SW480 (cell line): ENCODE data around the gene FUZ.
A peak's percentile ranks its signal among the peaks of the same experiment; 100 is the strongest.

ENCODE experiments used
- DNase-seq: peaks from one replicate; pipeline ENCODE4 v3.0.0-alpha.2; 2016; ENCODE audit warnings: low spot score

FUZ gene

DNA sequence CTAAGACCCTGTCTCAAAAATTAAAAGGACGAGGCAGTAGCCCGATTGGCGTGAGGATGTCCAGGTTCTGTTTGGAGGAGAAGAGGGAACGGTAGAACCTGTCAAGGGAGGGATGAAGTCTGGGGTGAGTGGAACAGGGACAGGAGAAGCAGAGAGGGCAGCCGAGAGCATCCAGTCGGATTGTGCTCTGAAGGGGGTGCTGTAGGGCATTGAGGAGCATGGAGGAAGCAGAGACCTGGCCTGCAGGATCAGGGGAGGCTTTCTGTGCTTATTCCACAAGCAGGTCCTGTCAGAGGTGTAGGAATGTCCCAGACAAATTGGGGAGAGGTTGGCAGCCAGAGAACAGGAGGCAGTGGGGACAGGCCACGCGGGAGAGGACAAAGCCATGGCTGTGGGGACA, 32.2 kb downstream of the FUZ start:
- DNase-seq, result no peak

- no peak for DNase-seq
These were observed 33.1 kb downstream of the FUZ start for GRCh38 chr19:49779731-49780555.

DNA sequence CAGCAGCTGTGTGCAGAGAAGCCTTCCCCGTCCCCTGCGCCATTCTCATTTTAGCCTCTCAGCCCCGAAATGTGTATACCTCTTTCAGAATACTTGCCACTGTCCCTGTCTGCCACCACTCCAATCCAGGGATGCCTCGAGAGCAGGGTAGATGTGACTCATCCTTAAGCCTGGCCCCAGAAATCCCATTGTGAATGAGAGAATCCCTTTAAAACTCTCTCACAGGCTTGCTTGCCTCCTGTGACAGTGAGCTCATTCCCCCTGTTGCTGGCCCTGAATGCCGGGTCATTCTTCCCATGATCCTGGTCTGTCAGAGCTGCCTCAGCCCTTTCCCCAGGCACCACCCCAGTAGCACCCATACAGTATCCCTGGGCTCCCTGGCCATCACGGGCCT, 36.7 kb downstream of the FUZ start:
- DNase-seq, result no peak

GRCh38 chr19:49775742-49776370, 37.2 kb downstream of the FUZ start:
- no peak for DNase-seq

- DNase-seq, result no peak
These were observed 38.1 kb downstream of the FUZ start for GRCh38 chr19:49774969-49775368.

DNA sequence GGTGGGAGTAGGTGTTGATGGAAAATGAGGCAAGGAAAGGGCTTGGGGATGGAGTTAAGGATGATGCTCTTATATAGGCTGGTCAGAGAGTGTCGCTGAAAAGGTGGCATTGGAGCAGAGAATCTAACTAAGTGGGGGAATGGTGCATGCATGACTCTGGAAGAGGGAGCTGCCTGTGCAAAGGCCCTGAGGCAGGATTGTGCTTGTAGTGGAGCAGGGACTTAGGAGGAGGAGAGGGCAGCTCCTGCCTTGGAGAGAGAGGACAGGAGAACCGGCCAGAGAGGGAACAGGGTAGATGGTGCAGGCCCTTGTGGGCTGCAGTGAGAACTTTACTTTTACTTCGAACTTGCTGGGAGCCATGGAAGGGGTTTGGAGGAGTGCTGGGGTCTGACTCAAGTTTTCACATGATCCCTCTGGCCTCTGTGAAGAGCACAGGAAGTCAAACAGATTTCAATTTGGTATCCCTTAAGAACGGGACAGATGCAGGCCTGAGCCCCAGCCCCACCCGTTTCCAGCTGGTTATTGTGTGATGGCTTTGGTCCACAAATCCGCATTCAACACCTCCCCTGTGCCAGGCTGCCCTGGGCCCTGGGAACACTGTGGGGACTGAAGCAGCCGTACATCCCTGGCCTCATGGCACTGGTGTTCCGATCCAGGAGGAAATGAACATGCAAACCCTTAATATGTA, 39.3 kb downstream of the FUZ start:
- no peak for DNase-seq

GRCh38 chr19:49772850-49773432, 40.2 kb downstream of the FUZ start:
- no peak for DNase-seq

- DNase-seq, result peak; percentile 40
These were observed 41.4 kb downstream of the FUZ start for GRCh38 chr19:49771674-49772139.

- DNase-seq, result no peak
These were observed 42.6 kb downstream of the FUZ start for GRCh38 chr19:49770529-49770928.

DNA sequence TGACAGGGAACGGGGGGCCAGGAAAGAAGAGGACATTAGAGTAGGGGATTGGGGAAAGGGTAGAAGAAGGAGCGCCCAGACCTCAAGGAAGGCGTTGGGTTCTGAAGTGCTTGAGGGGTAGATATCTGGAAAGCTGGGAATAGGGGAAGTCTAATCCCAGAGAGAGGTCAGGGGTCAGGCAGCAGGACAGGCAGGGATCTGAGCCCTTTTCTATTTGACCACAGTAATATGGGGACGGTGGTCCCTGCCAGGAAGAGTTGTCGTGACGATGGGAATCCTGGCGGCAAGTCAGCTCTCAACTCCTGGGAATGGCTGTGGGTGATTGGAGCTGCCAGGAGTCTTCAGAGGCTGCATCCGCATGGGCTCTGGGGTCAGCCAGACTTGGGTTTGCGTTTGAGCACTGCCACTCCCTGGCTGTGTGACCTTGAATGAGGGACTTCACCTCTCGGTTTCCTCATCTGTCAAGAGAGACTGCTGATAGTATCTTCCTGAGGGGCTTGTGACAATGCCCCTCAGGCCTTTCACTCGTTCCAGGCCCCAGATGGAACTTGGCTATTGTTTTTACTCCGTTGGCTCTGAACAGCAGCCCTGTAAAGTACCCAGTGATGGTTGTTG, 45.0 kb downstream of the FUZ start:
- DNase-seq, result no peak

DNA sequence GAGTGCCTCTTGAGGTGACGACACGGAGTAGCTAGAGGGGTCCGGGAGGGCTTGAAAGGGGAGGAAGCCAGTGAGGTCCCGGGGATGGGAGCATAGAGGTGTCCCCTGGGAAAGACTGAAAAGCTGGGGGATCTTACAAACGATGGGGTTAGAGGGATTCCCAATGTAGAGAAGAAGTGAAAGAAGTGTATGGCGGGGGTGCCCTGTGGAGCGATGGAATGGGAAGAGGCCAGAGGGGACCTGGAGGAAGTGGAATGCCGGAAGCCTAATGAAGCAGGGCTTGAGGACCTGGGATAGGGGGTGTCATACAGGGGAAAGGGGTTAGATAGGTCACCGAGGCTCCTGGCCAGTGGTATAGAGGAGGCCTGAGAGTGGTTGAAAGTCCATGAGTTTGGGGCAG, 45.7 kb downstream of the FUZ start:
- DNase-seq, result peak; percentile 22

GRCh38 chr19:49766930-49767299, 46.2 kb downstream of the FUZ start, which contains the start of gene AP2A1:
Gene AP2A1 (plus strand): TSS chr19:49767001. CDS start chr19:49767134, 133 bp downstream.
- DNase-seq, result no peak

DNA sequence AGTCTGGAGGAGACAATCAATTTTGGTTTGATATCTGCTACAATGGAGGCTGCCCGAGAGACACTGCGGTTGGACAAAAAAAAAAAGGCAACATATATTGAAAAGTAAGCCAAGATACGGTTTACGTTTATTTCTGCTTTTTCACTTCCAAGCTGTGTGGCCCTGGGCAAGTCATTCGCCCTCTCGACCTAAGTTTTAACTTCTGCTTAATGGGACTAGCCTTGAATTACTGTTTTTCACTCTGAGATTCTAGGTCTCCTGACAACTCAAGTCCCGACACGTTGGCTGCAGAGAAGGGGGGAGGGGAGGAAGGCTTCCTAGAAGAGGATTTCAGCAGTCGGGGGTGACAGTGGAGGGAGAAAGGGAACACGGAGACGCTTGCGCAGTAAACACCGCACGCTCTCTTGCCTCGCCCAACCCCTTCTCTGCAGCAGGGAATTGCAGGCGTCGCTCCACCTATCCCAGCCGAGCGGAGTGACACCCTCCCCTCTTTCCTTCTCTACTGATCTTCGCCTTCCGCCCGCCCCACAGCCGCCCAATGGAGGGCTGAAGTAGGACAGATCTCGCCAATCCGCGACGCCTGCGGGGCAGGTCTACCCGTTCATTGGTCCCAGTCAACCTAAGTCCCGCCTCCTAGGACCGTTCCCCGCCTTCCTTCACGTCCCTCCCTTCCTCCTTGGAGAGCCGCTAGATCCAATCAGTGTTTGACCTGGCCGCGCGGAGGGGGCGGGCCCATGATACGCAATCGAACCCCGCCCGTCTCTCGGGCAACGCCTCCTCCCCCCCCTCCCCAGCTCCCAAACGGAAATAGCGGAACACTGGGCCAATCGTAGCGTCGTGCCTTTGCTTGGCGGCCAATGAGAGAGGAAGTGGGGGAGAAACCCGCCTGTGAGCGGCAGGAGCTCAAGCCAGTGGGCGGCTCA, 46.8 kb downstream of the FUZ start:
- peak; percentile 100 for DNase-seq

DNA sequence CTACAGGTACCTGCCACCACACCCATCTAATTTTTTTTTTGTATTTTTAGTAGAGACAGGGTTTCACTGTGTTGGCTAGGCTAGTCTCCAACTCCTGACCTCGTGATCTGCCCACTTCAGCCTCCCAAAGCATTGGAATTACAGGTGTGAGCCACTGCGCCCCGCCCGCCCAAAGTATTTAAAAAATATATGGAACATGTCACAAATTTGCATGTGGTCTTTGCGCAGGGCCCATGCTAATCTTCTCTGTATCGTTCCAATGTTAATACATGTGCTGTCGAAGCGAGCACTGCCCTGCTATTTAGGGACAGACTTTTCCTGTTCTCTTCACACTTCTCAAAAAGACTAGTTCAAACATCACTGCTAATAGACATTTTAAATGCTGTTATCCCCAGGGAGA, 48.8 kb downstream of the FUZ start:
- DNase-seq, result no peak

GRCh38 chr19:49763230-49763629, 49.9 kb downstream of the FUZ start, which contains the start of gene TSKS:
Gene TSKS (minus strand): TSS chr19:49763306. CDS start chr19:49763247, 59 bp downstream.
- DNase-seq, result no peak

- DNase-seq, result no peak
These were observed 51.3 kb downstream of the FUZ start for GRCh38 chr19:49761625-49762311.

DNA sequence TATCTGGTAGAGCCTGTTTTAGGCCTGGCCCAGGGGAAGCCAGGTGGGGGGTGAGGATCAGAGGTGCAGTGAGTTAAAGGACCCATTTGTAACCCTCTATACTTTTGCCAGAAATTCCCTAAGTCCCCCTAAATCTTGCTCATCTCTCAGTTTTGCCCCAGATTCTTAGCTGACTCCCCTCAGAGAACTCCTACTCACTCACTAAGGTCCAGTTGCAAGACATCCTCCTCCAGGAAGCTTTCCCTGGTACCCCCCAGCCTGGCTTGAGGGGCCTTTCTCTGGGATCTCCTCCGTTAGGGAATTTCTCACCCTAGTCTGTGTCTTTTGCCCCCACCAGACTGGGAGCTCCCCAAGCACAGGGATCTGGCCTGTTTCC, 51.9 kb downstream of the FUZ start:
- DNase-seq, result no peak

GRCh38 chr19:49758292-49758691, 54.8 kb downstream of the FUZ start:
- DNase-seq, result no peak
